K562 (cell line): ENCODE results near the gene ICAM1. TPM values are rescaled to one million over a fixed set of nuclear protein-coding genes. Genes with fewer than 3 reads are reported as not detected.

Experiments
- ARNT ChIP-seq, 2 experiments: fragments of 450-650 bp; IDR thresholded peaks; 2 replicates each; pipeline ENCODE4 v1.6.1; 2016; ENCODE audit warnings: mild to moderate bottlenecking in 1 of 2
- CEBPB ChIP-seq: fragments of 450-650 bp; IDR thresholded peaks from 2 replicates; pipeline ENCODE4 v1.6.1; 2016; ENCODE audit warnings: missing genetic modification characterization, missing compliant biosample characterization
- ESRRA ChIP-seq: fragments of 450-650 bp; IDR thresholded peaks from 2 replicates; pipeline ENCODE4 v1.6.1; 2014; ENCODE audit warnings: low read depth, mild to moderate bottlenecking, moderate library complexity, borderline replicate concordance
- FOXM1 ChIP-seq, 2 experiments: fragments of 450-650 bp in 1 of 2; sonication (generic) in 1 of 2; formaldehyde crosslinking in 1 of 2; IDR thresholded peaks; 2 replicates each; pipeline versions ENCODE4 v1.6.1 to v1.9.0; 2017 to 2022; ENCODE audit warnings: low read depth in 2 of 2, mild to moderate bottlenecking in 2 of 2, missing genetic modification reagents in 1 of 2, moderate library complexity in 1 of 2
- FOXP1 ChIP-seq: sonication (generic); formaldehyde crosslinking; IDR thresholded peaks from 2 replicates; pipeline ENCODE4 v1.8.0; 2022; ENCODE audit warnings: mild to moderate bottlenecking, missing genetic modification reagents
- RFX1 ChIP-seq: fragments of 450-650 bp; IDR thresholded peaks from 2 replicates; pipeline ENCODE4 v1.6.1; 2016; ENCODE audit warnings: mild to moderate bottlenecking, moderate library complexity
- SMARCC2 ChIP-seq: fragments of 450-650 bp; IDR thresholded peaks from 2 replicates; pipeline ENCODE4 v1.6.1; 2017; ENCODE audit warnings: antibody characterized with exemption, moderate library complexity, mild to moderate bottlenecking, low read depth
- TBP ChIP-seq: optimal IDR thresholded peaks from 2 replicates; pipeline ENCODE3; 2011; ENCODE audit warnings: low read depth, low read length, improper control_type of control experiment
- ZNF184 ChIP-seq: sonication (generic); formaldehyde crosslinking; IDR thresholded peaks from 2 replicates; pipeline ENCODE4 v1.5.0; 2020; ENCODE audit warnings: missing genetic modification reagents
- ZNF395 ChIP-seq: fragments of 200-800 bp; sonication (Bioruptor generic); IDR thresholded peaks from 2 replicates; pipeline ENCODE4 v1.6.1; 2017; ENCODE audit warnings: missing genetic modification characterization, missing compliant biosample characterization
- ZNF407 ChIP-seq: fragments of 450-650 bp; IDR thresholded peaks from 2 replicates; pipeline ENCODE4 v1.6.1; 2016; ENCODE audit warnings: low read depth
- ZNF778 ChIP-seq: fragments of 450-650 bp; formaldehyde crosslinking; IDR thresholded peaks from 2 replicates; pipeline ENCODE4 v1.4.0; 2020; ENCODE audit warnings: mild to moderate bottlenecking, moderate library complexity
- polyA plus RNA-seq, 8 experiments: library from polyadenylated mRNA; depleted of rRNA in 4 of 8; stranded (reverse) in 5 of 8; unstranded in 3 of 8; fragments of >200 nt; fragmentation: Nextera tagmentation in 2 of 8; fragmentation: Illumina TruSeq in 1 of 8; extraction: Ambion mirVana in 2 of 8; extraction: Trizol in 1 of 8; gene quantifications; 2 replicates each; pipeline versions ENCODE4 v1.2.1 to v1.2.3, GENCODE V29; 2011 to 2014; ENCODE audit warnings: inconsistent platforms in 1 of 8, missing spikeins in 1 of 8
- total RNA-seq, 7 experiments: library from RNA; depleted of rRNA in 6 of 7; stranded (reverse); fragments of >200 nt in 6 of 7; fragmentation: Illumina TruSeq in 2 of 7; extraction: Trizol in 2 of 7; gene quantifications; 2 replicates each; pipeline versions ENCODE4 v1.2.1 to v1.2.3, GENCODE V29; 2011 to 2021; ENCODE audit warnings: low replicate concordance in 1 of 7

The ICAM1 gene
- total and polyA plus RNA-seq, 9 of the 15 experiments (the other 6 are each of a cell fraction or from before 2014, with no cell fraction given) = 2.3 to 24.4 (median 13.4) TPM

- TF ChIP-seq TBP = no peak
- TF ChIP-seq RFX1 = peak; percentile 59; the same call in 1 of the 2 replicates
- 0 out of 2 replicates have a peak, but pooled peaks have one; percentile 22 for TF ChIP-seq CEBPB (tag)
- TF ChIP-seq ARNT (IDR thresholded peaks at IDR 0.05) = no peak
- TF ChIP-seq ZNF407 = no peak
- TF ChIP-seq ZNF778 (CRISPR knock-in tag) = no peak
- TF ChIP-seq ESRRA = no peak; the same call in 1 of the 2 replicates
- no peak for TF ChIP-seq SMARCC2
- TF ChIP-seq ZNF395 = no peak
- no peak for TF ChIP-seq ZNF184 (CRISPR knock-in tag)
- no peak for TF ChIP-seq FOXP1 (CRISPR knock-in tag)
- TF ChIP-seq FOXM1 (IDR thresholded peaks at IDR 0.05; ENCODE audit: low read depth) = no peak
- no peak for TF ChIP-seq FOXM1 (CRISPR knock-in tag; IDR thresholded peaks at IDR 0.05; ENCODE audit: low read depth)
Observed at GRCh38 chr19:10269333-10270179, 1.4 kb upstream of the ICAM1 start (continued).
